ENCODE data around the gene STK24. TPM values are rescaled to one million over a fixed set of nuclear protein-coding genes. Genes with fewer than 3 reads are reported as not detected.
"Not testable (repeated sequence)": the region's sequence is repeated elsewhere in the genome, so short reads cannot be mapped to it uniquely, and the experiment has no call there.

The STK24 gene
- total RNA-seq (2014; rRNA removed; shearing (Covaris generic)): 59.7 and 93.2 TPM in 2 replicates

DNA sequence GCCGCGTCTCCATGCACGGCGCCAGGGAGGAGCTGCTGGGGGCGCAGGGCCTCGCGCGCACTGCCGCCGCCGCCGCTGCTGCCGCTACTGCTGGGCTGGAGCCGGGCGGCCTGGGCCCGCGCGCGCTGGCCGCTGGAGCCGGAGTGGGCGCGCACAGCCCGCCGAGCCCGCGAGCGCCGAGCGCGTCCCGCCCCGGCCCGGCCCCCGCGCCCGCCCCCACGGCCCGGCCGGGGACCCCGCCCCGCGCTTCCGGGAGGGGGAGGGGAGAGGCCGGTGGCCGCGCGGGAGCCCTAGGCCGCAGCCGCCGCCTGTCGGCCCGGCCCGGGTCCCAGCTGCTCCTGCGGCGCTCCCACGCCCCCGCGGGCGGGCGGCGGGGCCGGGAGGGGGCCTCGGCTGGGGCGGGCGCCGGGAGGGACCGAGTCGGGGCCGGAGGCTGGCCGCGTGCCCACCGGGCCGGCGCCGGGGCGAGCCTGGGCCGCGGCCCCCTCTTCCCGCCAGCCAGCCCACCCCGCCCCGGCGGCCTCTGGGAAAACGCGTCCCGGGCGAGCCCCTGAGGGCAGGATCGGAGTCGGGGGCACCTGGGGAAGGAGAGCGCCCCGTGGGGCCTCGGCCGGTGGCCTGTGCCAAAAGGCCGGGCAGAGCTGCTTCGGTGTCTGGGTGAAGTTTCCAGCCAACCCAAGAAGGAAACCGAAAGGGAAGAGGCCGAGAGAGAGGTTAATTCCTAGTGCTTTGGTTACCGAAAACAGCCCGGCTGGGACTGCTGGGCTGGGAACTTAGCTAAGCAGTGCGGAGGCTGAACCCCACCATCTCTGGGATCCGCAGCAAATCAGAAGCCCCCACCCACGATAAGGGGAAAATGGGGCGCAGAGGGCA, at the start of gene STK24:
Gene STK24 (minus strand): TSS at position 145 of the 873 bp plus-strand sequence. CDS start 321 bp downstream, outside the sequence.
- DNase-seq (ENCODE audit: low read depth): peak; percentile 77

DNA sequence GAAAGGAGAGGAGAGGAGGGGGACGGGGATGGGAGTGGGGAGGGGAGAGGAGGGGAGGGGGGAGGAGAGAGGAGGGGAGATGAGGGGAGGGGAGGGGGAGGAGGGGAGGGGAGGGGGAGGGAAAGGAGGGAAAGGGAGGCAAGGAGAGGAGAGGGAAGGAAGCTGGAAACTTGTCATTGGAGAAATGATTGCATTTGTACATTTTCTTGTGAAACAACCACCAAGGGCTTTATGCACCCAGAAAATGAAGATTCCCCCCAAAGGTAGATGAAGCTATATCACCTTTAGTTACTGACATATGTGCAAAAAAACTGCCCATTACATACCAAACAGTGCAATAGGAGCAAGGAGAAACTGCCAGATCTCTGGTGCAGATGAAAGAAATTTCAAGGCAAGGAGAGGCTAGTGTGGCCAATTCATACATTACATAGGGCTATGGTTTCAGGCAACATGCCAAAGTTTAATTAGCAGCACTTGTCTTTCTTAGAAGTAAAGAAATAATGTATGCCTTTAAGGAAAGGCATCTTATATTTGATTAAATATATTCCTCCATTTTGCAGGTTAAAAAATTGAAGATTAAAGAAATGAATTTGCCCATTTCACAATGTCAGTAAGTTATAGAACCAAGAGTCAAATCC, 49.5 kb upstream of the STK24 start:
- DNase-seq (ENCODE audit: low read depth): no peak

DNA sequence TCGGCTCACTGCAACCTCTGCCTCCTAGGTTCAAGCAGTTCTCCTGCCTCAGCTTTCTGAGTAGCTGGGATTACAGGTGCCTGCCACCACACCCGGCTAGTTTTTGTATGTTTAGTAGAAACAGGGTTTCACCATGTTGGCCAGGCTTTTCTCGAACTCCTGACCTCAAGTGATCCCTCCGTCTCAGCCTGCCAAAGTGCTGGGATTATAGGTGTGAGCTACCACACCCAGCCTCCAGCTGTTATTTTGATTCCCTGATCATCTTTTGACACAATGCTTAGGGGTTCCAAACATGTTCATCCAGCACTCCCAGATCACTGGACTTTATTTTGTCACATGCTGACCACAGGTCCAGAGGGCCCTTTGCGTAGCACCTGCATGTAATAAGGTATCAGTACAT, 47.7 kb upstream of the STK24 start:
- DNase-seq (ENCODE audit: low read depth): not testable (repeated sequence)

DNA sequence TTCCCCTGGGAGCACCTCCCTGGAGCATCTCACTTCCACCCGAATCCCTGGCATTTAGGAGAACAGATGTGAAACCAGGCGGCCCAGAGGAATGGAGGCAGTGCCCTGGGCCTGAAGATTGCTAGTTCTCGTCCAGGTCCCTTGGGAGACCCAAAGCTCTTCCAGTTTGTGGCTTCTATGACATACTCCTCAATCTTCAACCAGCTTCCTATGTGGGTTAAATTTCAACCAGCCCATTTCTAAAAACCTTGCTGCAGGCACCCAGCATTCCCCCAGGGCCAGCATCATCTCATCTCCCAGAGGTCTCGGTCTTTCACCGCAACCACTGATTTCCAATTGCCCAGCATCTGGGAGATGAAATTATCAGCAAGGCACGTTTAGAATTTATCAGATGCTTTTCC, 46.0 kb upstream of the STK24 start:
- no peak for DNase-seq (ENCODE audit: low read depth)

GRCh38 chr13:98619556-98619955, 42.6 kb upstream of the STK24 start:
- no peak for DNase-seq (ENCODE audit: low read depth)

DNA sequence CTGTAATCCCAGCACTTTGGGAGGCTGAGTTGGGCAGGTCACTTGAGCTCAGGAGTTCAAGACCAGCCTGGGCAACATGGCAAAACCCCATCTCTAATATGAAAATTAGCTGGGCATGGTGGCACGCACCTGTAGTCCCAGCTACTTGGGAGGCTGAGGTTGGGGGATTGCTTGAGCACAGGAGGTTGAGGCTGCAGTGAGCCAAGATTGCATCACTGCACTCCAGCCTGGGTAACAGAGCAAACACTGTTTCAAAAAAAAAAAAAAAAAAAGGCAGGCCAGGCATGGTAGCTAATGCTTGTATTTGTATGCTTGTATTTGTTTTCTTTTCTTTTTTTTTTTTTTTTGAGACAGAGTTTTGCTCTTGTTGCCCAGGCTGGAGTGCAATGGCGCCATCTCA, 38.7 kb upstream of the STK24 start:
- not testable (repeated sequence) for DNase-seq (ENCODE audit: low read depth)

- no peak for DNase-seq (ENCODE audit: low read depth)
Observed at GRCh38 chr13:98613591-98613990, 36.7 kb upstream of the STK24 start.

DNA sequence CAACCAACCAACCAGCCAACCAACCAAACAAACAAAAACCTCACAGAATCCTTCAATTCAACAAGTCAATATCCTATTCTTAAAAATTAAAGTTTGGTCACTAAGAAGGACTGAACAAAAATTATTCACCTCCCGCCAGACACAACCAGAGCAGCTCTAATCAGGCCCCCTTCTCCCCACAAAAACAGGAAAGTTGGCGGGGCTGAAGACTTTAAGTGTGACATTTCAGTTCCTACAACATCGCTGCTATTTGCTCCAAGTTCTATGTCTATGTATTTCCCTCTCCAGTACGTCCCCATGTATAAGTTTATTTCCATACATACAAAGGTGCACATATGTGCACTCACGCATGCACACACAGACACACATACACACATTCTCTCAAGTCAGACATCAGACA, 32.8 kb upstream of the STK24 start:
- no peak for DNase-seq (ENCODE audit: low read depth)

DNA sequence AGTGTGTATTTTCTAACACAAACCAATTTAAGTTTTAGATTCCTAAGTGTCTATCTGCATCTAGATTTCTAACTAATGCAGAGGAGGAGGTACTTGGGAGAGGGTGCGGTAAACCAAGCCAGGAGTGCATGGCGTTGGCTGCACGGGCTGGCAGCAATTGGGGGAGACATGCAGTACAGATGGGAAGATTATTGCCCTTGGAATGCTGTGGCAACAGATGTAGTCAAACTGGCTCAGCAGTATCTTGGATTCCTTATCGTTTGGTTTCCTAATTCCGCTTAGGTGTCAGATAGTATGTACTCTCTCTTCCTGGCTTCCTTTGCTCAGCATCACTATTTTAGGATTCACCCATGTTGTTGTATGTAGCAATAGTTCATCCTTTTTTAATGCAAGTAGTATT, 29.4 kb upstream of the STK24 start:
- no peak for DNase-seq (ENCODE audit: low read depth)

DNA sequence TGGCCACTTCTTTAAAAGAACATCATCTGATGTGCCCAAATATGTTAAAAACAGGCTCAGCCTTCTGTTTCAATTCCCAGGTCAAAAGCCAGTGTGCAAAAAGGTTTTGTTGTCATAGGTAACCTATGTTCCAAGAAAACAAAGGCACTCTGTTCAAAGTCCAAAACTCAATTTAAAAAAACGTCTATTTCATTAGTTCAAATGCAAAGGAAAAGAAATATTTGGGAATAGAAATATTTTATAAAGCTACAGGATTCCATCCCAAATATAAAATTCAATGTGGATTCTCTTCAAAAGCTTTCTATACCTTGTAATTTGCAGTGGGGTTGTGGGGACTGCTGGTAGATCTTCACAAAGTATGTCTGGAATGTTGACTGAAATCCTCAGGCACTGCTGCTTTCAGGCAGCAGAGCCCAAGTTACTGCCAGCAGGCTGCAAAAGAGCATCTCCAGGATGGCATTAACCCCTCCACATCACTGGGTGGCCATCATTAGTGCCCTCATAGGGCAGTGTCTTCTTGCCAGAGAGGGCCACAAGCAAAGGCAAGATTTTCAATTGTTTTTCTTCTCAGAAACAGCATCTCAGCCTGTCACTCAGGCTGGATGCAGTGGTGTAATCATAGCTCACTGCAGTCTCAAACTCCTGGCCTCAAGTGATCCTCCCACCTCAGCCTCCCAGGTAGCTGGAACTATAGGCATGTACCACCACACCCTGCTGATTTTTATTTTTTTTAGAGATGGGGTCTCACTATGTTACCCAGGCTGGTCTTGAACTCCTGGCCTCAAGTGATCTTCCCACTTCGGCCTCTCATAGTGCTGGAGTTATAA, 22.8 kb upstream of the STK24 start:
- no peak for DNase-seq (ENCODE audit: low read depth)

- DNase-seq (ENCODE audit: low read depth): peak; percentile 21
Observed at GRCh38 chr13:98598043-98598442, 21.1 kb upstream of the STK24 start.

DNA sequence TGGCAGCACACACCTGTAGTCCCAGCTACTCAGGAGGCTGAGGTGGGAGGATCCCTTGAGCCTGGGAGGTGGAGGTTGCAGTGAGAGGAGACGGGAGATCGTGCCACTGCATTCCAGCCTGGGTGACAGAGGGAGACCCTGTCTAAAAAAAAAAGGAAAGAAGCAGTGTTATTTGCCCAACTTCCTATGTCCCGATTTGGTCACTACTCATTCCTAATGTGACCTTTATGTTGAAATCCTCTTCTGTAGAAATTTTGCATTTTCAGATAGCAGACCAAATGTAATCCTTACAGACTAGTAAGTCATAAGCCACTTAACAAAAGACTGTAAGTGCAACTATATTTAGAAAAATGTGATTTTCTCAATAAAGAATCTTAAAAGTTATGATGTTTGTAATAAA, 18.2 kb upstream of the STK24 start:
- DNase-seq (ENCODE audit: low read depth): no peak

DNA sequence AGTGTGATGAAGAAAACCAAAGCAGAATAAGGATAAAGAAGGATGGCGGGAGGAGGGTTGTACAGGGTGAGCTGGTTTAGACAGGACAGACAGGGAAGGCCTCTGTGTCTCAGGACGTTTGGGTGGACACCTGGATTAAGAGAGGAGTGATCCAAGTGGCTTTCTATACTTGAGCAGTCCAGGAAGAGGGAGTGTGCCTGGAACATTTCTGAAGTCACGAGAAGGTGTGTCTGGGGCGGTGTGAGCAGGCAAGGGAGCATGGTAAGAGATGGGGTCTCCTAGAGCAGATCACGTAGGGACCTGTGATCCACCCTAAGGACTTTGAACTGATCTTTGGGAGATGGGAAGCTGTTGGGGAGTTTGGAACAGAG, 15.4 kb upstream of the STK24 start:
- no peak for DNase-seq (ENCODE audit: low read depth)

DNA sequence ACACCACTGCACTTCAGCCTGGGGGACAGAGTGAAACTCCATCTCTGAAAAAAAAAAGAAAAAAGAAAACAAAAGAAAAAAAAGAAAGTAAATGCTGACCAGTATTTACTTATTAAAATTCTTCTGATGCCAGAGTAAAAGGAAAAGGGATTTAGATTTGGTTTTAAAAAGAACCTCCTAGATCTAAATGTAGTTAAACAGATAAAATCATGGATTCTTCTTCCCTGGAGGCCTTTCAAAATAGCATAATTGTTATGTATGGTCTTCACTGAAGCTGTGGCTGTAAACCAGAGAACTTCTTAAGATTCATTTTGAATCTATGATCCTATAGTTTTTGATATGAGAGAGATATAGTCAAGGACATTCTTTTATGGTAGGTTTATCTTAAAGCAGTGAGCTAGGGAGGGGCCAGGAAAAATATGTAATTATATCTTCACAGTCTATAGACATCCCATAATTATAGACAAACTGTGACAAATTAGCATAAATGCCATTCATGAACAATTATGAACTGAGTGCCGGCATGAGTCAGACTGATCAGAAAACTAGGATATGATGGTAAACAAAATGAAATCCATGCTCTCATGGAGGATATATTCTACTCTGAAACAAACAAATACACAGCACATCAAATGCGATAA, 14.9 kb upstream of the STK24 start:
- DNase-seq (ENCODE audit: low read depth): no peak

GRCh38 chr13:98590471-98590870, 13.6 kb upstream of the STK24 start:
- DNase-seq (ENCODE audit: low read depth): not testable (repeated sequence)

DNA sequence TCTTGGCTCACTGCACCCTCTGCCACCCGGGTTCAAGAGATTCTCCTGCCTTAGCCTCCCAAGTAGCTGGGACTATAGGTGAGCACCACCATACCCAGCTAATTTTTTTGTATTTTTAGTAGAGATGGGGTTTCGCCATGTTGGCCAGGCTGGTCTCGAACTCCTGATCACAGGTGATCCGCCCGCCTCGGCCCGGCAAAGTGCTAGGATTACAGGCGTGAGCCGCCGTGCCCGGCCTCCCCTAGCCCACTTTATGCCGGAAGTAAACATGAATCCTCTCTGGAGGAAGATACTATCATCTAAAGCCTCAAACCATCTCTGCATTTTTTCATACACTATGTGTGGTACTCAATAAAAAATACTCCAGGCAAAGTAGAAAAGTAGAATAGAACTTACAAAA, 12.6 kb upstream of the STK24 start:
- not testable (repeated sequence) for DNase-seq (ENCODE audit: low read depth)

GRCh38 chr13:98586400-98587345, 9.8 kb upstream of the STK24 start:
- DNase-seq (ENCODE audit: low read depth): no peak

DNA sequence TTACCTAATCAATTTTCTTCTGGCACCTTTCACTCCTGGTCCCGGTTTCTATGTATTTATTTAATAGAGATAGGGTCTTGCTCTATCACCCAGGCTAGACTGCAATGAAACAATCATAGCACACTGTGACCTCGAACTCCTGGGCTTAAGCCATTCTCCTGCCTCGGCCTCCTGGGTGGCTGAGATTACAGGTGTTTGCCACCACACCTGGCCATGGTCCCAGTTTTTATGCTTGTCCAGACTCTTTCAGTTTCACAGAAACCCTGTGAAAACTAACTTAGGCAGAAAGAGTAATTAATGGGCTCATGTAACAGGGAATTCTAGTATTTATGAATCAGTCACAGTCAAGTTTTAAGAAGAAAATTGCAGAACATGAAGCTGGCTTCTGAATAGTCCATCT, 9.0 kb upstream of the STK24 start:
- DNase-seq (ENCODE audit: low read depth): no peak

GRCh38 chr13:98585398-98585754, 8.5 kb upstream of the STK24 start:
- no peak for DNase-seq (ENCODE audit: low read depth)

DNA sequence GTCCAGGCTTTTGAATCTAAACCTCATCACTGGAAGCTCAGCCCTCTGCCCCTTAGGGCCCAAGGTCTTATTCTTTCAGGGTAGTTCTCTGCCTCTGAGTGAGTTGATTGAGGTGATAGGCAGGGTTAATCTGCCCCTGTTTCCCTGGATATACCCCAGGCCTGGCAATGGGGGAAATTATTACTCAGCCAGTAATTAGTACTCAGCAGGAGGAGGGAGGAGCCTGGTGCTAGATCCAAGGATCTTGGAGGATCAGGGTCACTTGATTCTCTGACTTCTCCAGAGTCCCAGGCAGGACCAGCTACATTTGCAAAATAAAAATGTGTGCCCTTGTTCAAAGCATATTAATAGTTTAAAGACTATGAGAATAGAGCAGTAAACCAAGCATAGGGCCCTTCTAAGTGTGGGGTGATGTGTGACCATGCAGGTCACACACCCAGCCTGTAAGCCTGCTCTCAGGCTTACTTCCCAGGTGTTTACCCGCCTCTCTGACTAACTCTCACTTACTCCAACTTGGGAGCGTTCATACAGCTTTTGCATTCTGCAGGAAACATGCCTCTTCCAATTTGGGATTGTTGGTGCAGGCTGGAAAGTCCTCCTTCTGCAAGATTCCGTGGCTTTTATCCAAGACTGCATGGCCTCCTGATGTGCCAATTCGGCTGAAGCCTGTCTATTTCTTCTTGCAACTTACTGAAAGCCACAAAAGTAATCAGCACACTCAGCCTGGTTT, 7.9 kb upstream of the STK24 start:
- DNase-seq (ENCODE audit: low read depth): no peak

Data from M059J (cell line).